ENCODE data around the gene VAPB.

VAPB gene

DNA sequence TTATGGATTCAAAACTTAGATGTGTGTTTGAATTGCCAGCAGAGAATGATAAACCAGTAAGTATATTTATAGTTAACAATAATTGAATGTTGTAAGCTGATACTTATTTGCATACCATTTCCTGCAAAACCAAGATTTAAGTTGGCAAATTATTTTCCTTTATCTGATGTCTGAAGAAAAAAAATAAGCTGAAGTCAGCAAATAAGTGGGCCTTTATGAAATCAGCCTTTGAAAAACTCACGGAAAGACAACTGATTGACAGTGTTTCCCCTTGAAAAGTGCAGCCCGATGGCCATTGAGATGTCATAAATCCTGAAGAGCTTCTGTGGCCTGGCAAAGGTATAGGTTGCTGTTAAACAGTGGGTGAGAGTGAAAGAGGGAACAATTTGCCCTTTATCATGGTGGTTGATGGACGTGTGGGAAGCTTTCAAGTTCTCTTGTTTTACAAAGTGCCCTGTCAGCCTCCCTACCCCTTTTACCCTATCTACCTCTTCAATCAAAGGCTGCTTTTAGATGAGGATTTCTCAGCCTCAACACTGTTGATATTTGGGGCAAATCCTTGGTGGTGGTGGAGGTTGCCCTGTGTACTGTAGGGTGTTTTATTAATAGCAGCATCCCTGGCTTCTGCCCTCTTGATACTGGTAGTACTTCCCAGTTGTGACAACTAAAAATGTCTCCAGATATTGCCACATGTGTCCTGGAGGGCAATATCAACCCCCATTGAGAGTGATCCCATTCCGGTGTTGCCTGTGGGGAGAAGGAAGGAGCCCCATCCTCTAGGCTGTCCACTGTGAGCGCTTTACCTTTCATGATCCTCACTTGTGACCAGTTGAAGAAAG is 50.2 kb downstream of the VAPB start:
- DNase-seq, result no peak

DNA sequence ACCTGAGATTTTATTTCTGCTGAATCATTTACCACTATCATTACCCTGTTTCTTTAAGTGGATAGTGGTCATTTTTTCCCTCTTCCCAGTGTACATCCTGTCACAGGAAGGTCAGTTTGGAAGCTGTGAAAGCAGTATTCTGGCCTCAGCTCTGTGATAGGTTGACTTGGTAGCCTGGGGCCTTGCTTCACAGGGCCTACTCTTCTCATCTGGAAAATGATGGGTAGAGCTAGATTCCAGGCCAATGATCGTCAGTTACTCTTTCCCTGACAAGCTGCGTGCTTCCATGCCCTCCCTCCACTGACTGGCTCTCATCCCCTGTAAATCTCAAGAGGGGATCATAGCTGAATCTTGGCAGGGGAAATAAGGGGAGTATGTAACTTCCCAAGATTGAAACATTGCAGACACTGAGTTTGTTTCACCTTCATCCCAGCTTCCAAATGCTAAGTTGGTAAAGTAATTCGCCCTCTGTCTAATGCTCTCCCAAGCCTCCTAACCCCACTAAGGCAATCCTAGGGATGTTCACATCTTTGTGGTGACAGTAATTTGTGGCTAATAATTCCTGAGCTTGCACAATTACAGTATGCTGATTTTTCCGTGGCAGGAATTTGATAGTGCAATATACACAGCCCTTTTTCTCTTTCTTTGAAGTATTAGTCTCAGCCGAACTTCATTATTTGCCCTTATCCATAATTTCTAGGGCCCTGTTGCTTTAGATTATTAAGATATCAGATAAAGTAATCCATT is 51.2 kb downstream of the VAPB start:
- DNase-seq, result no peak

DNA sequence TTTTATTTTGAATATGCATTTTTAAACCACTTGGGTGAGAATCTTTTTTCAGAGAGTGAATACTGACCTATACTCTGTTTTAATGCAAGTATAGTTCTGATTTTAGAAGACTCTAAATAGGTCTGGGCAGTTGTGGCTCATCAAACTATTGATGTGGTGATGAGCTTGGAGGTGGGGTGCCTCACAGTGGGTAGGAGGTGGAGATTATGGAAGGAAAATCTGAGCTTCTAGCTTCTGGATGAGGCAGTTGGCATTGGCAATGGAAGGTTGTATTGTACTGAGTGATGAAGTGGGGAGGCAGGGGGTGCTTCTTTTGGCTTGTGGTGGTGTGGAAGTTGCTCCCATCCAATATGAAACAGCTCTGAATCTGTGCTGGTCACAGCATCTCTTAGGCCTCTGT is 52.7 kb downstream of the VAPB start:
- no peak for DNase-seq

DNA sequence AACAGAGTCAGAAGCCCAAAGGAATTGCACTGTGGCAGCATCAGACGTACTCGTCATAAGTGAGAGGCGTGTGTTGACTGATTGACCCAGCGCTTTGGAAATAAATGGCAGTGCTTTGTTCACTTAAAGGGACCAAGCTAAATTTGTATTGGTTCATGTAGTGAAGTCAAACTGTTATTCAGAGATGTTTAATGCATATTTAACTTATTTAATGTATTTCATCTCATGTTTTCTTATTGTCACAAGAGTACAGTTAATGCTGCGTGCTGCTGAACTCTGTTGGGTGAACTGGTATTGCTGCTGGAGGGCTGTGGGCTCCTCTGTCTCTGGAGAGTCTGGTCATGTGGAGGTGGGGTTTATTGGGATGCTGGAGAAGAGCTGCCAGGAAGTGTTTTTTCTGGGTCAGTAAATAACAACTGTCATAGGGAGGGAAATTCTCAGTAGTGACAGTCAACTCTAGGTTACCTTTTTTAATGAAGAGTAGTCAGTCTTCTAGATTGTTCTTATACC is 55.8 kb downstream of the VAPB start:
- no peak for DNase-seq

DNA sequence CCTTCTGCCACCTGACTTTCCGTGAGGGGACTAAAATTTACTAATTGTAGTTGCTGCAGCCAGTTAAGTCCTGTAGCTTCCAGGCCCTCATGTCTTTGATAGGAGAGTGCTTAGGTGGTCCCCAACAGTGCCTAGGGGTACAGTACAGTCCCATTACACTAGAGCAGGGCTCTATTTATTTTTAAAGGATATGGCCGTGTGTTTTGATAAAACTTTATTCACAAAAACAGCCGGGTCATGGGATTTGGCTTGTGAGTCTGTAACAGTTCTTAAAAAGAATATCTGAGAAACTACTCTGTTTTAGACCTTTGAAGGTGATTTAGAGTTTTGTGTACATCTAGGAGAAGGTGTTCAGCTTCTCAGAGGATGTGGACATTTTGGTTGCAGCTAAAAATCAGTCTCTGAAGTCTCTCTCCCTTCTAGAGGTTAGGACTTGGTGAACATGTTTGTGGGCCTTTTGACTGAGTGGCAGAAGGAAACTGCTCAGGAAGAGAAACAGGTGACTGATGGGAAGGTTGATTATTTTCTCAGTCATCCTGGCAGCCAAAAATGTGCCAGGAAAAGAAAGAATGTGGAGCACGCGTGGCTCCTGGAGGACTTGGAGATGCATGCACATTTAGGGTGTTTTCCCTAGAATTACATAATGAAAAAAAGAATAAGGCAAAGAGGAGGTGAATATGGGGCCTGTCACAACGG is 57.4 kb downstream of the VAPB start:
- no peak for DNase-seq

DNA sequence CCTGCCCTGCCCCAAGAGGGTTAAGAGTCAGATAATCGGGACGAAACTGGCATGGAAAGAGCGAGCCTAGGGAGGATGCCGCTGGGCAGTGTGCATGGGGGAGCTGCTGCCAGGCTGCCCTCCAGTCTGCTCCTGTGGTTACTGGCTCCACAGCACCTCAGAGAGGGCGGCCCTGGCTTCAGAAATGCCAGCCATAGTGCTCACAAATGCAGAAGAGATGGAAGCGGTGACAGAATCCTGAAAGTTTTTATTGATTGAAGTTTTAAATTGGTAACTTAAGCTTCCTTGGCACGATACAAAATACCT is 57.9 kb downstream of the VAPB start:
- DNase-seq, result no peak

DNA sequence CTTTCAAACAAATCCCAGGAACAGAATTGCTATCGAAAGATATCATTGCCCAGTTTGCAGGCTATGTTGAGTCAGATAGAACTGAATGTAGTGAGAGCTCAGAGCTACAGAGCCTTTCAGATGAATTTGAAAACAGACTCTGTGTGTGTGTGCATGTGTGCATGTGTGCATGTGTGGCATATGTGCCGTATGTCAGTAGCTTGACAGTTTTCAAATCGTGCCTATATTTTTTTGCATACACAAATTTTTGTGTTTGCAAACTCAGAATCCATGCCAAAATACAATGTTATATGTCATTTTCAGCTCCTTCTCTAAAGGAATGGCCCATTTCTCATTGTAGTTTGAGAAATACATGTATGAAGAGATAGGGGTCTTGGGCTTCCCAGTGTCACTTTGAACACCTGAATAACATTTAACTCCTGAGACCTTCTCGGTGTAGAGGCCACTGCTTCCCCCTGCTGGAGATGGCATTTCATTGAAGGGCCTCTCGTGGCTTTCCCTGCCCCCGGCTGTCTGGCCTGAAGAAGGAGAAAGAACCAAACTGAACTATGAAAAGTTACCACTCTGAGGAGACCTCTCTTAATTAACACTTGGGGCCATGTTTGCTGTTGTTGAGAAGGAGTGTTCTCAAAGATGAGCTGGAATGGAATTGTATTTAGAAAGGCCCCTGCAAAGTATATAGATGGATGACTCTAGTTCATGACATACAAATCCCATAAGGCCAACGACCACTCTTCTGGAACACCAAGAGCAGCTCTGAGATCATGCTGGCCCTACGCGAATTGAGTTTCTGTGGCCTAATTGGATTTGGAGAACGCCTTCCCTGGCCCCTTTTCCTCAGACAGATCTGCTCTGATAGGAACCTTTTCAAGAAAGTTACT is 58.7 kb downstream of the VAPB start:
- DNase-seq, result peak; percentile 45 to 51

DNA sequence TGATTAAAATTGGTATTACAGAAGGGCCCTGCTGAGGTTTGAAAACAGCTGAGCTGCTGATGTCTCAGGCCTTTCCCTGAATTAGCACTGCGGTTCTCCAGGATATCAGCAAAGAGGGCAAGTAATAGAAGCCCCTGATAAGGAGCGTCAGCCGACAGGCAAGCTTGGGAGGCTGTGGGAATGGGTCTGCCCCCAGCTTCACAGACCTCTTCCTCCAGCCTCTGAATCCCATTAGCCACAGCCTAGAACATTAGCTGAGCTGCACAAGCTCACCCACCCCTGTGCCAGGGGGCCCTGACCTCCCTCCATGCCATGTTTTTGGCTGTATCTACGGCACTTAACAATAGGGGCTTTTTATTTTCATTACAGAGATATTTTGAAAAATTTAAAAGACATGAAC is 59.9 kb downstream of the VAPB start:
- no peak for DNase-seq

DNA sequence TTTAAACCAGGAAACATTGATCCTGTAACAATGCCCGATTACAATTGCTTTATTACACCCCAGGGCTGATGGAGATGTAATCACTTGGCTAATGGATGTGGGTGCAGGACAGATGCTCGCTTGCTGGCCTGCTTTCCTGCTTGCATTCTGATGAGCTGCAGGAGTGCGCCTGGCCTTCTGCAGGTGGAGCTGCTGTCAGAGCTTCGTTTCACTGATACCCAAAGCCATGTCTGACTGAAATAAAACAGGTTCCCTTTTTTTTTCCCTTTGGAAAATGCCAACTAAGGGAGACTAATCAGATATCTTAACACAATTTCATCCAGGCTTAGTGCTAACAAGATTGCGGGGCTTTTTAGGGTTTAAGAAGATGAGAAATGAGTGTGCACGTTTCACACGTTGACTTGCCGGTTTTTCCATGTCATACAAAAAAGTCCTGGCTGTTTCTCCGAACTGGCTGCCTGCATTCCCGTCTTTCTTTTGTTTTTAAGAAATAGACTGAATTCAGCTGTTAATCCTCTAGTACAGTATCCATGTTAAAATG is 60.7 kb downstream of the VAPB start:
- DNase-seq, result no peak

DNA sequence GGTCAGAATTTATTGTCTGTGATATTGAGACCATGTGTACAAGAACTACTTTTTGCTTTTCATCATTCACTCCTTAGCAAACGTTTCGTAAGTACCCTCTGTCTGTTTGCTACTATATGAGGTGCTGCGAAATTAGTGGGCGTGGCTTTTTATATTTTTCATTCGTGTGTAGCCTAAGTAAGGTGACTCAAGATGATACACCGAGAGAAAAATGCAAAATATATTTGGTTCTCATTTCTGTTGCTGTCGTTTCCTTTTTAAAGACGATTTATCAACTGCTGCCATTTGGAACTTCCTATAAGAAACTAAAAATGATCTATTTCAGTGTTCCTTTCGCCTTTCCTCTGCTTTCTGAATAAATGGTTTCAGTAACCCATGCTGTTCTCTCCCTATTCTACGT is 61.2 kb downstream of the VAPB start:
- DNase-seq, result no peak

DNA sequence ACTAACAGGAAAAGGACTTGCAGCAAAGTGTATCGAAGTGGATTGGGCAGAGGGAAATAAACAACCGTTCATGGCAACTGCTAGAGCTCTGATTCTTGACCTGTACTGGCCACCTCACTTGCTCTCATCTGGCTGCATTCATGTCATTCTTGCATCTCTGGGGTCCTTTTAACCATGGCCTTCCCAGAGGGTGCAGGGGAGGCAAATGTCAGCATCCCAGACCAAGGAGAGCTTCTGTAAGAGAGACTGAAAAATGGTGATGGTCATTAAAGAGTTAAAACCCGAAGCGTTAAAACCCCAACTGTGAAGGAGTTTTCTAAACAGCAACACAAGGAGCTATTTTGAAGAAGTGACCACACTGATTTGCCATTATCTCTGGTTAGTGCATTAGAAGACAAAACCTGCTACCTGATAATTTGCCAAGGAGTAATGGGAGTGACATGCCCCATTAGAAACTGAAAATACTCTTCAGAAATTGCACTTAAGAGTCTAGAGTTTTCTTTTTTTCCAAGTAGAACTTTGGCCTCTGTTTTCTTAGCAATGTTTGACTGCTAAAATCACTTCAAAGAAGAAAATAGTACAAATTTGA is 63.7 kb downstream of the VAPB start:
- no peak for DNase-seq

DNA sequence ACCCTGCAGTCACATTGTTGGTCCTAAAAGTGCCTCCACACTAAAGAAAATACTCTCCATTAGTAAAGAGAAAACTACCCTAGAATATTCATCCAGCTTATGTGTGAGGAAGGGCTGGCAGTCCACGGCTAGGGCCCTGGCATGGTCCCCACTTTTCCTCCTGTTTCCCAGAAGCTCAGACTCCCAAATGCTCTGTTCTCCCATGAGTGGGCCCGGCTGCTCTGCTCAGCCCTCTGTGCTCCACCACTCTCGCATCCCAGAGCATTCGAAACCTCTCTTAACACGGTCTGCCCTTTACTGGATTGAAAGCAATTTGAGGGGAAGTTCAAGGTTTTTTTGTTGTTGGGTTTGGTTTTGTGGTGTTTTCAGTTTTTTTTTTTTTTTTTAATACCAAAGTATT is 64.4 kb downstream of the VAPB start:
- DNase-seq, result no peak

DNA sequence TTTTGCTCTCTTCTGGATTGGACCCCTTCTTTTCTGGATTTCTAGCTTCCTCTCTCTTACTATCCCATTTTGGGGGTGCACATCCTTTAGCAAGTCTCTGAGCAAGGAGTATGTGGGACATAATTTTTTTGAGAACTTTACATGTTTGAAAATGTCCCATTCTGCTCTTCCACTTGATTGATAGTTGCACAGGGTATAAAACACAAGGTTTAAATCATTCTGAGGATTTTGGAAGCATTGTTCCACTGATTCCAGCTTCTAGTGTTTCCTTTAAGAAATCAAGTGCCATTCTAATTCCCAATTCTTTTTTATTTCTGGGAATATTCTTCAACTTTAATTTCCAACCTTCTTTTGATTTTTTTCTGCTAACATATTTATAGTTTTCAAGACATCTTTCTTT is 65.4 kb downstream of the VAPB start:
- no peak for DNase-seq

DNA sequence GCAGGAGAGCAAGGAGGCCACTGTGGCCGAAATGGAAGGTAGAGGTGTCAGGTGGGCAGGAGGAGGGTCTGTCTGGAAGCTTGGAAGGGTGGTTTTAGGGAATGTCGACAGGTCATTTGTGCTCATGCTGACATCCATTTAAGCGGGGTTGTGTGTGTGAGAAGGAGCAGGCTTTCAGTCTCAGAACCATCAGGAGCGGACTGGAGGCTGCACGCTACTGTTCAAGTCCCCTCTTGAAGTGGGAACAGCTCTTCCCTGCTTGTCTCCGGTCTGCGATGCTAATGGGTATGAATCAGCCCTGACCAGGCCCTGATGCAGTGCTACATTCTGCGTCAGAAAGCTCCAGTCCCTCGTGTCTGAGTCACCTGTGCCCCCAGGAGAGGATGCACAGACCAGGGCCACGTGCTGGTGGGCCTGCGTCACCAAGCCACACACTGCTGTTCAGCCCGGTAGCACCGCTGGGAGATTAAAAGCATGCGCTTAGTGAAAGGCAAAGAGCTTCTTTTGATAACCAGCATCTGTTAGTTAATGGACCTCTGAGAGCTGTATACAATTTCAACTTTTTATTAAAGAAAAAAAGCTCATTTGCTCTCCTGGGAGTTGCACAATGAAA is 68.2 kb downstream of the VAPB start:
- no peak for DNase-seq

DNA sequence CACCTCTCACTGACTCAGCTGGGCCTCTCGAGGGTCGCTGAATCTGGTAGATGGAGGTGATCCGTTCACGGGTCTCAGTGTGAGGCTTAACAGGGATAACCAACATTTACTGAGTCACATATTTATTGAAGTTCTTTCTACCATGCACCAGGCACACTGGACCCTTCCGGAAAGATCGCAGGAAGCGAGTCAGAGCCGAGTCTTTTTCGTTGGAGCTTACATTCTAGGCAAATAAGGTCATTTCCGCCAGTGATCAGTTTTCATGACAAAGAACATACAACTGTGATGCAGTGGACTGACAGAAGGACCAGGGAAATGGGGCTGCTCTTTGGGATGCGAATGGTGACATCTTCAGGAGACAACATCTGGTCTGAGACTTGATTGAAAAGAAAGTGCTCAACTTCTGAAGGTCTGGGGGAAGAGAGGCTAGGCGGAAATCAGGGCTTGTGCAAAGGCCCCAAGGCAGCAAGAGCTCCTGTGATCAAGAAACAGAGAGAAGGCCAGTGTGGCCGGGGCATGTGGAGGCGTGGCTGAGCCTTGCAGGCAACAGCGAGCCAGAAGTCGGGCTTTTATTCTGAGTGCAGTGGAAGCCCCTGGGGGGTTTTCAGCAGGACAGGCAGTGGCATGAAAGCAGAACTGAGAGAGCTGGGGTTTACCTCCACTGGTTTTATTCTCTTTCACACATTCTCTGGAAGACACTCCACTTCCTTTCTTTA is 69.5 kb downstream of the VAPB start:
- DNase-seq, result no peak

DNA sequence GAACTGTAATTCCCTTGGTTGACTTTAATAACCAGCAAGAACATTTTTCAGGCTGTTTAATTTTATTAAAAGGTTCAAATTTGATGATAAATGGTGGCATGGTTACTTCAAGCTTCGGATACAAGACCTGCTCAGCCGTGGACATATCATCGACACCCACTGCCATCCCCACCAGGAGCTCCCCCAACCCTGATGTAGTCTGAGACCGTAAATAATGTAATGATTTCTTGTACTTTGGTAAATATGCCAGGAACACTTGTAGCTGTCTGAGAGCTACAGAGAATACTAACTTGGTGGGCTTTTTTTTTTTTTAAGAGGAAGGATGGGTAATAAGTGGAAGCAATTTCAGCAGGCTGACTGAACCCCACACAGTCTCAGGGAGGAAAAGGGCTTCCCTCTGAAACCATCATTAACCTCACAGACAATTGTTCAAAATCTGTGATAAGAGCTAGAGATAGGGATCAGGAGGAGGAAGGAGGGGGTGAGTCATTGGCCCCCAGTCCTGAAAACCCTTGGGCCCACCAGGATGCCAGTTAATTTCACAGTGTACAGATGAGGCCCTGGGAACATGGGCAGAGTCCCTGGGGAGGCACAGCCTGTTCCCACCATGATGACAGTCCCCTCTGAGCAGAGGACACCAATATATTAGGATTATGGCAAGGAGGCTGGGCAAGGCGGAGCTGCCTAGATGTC is 70.2 kb downstream of the VAPB start:
- no peak for DNase-seq

DNA sequence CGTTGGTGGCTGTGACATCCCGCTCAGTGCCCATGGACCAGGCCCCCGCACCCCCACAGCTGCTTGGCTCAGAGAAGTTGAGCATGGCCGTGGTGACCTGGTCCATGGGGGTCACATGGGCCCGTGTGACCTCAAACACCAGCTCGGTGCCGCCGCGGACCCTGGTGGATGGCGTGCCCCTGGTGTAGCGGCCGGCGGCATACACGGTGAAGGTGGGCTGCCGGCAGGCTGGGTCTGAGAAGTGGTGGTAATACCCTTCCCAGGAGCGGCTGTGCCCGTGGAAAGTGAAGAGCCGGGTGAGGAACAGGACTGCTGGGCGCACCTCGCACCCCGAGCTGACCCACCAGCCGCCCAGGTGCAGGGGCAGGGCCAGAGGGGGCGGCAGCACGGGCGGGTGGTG is 72.1 kb downstream of the VAPB start:
- no peak for DNase-seq

DNA sequence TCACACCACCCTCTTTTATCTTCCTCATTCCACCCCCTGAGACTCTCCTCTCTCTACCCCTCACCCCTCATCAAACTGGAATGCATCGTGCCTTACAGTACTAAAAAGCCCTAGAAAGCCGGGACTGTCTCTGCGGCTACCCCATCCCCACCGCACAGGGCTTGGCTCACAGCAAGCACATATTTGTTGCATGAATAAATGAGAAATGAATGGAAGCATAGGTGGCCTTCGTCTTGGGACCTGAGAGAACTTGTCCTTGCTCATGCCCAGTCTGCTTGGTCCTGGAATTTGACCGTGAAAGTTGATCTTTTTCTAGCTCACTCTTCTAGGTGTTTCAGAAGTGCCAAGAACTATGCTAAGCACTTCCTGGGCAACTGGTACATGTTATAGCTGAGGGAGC is 72.9 kb downstream of the VAPB start:
- no peak for DNase-seq

DNA sequence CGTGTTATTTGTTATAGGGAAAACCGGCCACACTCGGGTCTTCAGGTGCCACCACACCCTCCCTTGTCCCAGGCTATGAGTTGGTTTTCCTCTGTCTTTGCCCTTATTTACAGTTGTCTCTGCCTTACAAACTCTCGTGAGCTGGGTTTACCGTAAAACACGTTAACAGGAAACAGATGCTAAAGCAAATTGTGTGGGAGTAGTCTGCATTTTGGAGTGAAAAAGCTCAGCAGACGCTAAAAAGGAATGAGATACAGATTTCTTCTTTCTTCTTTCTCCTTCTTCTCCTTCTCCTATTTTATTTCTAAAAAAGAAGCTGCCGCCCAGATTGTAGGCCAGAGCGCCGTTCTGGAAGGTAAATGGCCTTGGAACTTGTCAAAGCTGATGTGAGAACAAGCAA is 74.2 kb downstream of the VAPB start:
- DNase-seq, result no peak

DNA sequence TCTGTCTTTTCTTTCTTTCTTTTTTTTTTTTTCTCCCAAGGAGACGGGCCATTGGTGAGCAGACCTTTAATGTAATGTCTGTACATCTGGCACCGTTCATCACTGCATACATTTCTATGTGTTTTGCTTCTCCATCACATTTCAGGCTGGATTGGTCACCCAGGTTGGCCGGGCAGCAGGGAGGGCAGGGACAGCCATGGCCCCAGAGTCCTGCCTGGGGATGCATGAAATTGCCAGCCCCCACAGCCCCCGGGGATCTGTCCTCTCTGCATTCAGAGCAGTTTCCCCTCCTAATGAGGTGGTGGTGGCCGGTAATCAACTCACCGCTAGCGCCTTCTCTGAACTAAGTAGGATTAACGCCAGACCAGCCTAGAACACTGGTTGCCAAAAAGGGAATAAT is 75.8 kb downstream of the VAPB start:
- no peak for DNase-seq

All from stimulated activated CD4-positive, alpha-beta T cell treated with anti-CD3 and anti-CD28 coated beads, Interleukin-2, amount 100 ng/mL, for 24 hours (primary cell).